HG03025 (cell line): ENCODE measurements around the gene NPIPA3.
"Not testable (repeated sequence)": the region's sequence is repeated elsewhere in the genome, so short reads cannot be mapped to it uniquely, and the experiment has no call there.

Source experiments
- ATAC-seq: cut with Tn5 transposase; IDR thresholded peaks from one replicate; pipeline ENCODE4 v1.9.1; 2021; ENCODE audit warnings: mild to moderate bottlenecking, moderate library complexity; ENCODE audit not compliant: unreplicated experiment, low FRiP score

NPIPA3 gene

DNA sequence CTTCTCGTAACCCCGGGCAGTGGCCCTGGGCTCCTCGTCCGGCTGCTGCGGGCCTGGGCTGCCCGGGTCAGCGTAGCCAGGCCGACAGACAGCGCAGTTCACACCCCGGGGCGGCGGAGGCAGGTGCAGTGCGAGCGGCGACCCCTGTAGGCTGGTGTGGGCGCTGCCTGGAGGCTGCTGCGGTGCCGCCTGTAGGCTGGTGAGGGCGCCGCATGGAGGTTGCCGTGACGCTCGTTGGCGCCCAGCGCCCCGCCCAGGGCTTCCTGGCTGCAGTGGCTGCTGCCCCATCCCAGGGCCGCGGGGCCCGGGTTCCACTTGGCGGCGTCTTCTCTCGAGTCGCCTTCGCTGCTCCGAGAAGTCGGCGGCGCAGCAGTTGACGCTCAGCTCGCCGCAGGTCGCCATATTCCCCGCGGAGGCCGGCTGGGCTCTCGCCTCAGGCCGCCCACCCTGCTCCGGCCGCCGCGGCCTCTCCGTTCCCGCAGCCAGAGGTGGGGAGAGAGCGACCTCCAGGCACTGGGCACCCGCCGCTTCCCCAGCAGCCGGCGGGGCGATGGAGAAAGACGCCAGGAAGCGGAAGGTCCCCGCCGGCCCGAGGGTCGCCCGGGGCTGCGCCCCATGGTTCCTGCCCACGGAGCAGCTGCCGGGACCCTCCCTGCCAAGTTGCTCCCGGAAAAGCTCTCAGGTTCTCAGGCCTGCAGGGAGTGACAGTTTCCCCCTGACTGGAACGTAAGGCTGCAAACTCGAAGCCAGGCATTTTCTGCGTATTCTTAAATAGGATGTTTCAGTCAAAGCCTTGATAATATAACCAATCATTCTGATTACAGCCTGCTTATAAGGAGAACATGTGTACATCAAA is at the start of gene NPIPA3:
NPIPA3 (plus strand) TSS at position 256 of the 856 bp plus-strand sequence. CDS start 5,533 bp downstream, outside the sequence.
- ATAC-seq, result peak; percentile 86

DNA sequence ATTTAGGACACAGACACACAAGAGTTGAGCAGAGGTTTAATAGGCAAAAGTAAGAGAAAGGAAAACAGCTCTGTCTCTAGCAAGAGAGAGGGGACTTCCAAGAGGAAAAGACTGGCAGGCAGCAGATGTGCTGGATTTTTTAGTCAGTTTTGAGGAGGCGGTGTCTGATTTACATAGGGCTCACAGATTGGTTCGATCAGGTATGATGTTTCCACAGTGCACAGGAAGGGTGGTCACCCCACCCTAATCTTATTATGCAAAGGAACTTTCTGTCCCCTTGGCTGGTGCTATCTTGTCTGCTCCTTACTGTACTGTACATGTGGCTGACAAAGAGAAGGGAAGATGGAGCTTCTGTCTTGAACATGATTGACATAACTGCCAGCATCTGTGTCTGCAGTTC is 45.1 kb upstream of the NPIPA3 start:
- peak; percentile 85 for ATAC-seq

DNA sequence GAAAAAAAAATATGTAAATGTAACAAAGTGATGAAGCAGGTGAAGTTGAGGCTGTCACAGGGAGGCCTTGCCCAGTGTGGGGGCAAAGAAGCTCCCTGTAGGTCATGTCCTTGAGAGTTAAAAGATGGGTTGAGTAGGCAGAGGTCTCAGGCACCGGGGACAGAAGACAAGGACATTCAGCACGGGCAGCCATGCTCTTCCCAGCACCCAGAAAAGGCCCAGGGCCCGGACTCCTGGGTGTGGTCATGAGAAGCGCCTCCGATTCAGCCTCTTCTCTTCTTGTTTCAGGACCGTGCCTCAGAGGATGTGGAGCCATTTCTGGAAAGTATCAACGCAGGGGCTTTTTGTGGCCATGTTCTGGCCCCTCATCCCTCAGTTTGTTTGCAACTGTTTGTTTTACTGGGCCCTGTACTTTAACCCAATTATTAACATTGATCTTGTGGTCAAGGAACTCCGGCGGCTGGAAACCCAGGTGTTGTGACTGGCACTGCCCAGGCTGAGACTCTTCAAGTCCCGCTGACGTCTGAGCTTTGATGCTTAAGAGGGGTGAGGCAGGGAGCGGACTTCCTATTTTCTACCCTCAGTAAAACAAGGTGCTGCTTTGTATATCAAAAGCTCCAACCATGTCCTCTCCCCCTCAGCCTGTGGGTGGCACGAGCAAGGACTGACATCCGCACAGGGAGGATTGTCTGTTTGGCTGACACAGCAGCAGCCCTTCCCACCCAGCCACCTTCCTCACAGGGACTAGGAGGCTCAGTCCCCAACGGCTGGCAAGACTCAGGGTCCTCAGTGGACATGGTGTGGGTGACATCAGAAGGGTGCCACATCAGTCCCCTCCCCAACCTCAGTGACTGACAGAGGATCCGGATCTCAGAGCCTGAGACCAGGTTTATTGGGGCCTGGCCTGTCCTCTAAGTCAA is 35.6 kb upstream of the NPIPA3 start:
- ATAC-seq, result no peak

DNA sequence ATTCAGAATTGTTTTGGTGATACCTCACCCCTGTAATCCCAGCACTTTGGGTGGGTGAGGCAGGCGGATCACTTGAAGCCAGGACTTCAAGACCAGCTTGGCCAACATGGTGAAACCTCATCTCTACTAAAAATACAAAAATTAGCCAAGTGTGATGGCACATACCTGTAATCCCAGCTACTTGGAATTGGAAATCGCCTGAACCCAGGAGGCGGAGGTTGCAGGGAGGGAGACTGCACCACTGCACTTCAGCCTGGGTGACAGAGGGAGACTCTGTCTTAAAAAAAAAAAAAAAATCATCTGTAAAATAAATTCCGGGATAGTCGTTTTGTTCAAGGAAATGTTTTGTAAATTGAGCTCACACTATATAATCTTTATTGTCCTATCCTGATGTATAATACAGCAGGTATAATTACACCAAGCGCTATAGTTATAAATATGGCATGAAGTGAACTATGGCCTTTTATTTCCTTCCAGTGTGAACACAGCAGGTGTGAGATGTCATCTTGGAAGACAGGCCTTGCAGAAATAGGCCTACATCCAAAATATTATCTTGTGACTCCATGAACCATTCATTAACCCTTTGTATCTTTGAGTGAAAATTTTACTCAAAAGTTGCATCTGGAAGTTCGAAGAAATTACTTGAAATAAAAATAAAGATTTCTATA is 34.5 kb upstream of the NPIPA3 start:
- ATAC-seq, result no peak

DNA sequence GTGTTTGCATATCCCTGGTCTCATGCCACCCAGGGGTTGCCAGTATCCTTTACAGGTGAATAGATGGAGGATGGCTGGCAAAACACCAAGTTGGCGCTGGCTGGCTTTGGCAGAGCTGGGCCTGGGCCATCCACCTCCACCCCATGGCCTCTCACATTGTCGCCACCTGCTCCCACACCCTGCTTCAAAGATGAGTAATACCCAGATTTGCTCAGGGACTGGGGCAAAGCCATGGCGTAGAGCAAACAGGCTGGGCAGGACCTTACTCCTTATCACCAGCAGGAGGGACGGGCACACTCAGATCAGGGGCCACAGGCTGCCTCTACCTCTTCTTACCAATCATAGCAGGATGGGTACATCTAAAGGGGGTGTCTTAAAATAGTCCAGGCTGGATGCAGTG is 33.4 kb upstream of the NPIPA3 start:
- ATAC-seq, result no peak

DNA sequence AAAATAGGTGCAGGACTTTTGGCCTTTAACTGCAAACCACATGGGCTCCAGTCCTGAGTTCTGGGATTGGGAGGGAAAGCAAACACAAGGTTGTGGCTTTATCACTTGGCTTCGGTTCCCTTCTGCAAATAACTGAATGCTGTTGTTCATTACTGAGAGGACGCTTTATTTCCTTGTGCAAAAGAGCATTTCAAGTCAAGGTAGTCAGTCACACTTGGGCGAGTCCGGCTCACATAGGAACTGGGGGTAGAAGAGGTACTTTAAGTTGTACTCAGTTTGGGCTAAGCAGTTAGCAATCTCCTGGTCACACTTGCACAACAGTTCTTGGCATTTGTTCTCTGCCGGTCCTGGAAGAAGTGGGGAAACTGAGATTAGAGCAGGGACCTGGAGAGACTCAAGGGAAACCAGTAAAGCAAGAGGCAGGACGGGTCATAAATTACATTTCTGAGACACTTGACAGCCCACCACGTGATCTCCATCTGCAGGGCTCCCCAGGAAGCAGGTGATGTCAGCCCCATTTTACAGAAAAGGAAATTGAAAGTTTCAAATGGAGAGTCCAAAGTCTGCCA is 30.7 kb upstream of the NPIPA3 start:
- peak; percentile 63 for ATAC-seq

DNA sequence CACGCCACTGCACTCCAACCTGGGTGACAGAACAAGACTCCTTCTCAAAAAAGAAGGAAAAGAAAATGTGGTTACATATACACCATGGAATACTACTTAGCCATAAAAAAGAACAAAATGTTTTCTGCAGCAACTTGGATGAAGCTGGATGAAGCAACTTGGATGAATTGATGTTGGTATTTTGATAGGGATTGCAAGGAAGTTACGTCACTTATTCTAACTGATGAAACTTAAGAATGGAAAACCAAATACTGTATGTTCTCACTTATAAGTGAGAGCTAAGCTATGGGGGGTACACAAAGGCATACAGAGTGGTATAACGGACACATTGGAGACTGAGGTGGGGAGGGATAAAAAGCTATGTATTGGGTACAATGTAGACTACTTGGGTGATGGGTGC is 26.6 kb upstream of the NPIPA3 start:
- ATAC-seq, result no peak

DNA sequence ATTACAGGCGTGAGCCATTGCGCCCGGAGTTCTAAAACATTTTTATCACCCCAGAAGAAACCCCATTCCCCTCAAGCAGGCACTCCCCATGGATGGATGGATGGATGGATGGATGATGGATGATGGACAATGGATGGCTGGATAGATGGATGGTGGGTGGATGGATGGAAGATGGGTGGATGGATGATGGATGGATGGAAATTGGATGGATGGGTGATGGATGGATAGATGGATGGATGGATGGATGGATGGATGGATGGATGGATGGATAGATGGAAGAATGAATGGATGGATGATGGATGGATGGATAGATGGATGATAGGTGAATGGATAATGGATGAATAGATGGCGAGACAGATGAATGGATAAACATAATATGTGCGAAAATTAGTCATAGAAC is 25.6 kb upstream of the NPIPA3 start:
- ATAC-seq, result no peak

DNA sequence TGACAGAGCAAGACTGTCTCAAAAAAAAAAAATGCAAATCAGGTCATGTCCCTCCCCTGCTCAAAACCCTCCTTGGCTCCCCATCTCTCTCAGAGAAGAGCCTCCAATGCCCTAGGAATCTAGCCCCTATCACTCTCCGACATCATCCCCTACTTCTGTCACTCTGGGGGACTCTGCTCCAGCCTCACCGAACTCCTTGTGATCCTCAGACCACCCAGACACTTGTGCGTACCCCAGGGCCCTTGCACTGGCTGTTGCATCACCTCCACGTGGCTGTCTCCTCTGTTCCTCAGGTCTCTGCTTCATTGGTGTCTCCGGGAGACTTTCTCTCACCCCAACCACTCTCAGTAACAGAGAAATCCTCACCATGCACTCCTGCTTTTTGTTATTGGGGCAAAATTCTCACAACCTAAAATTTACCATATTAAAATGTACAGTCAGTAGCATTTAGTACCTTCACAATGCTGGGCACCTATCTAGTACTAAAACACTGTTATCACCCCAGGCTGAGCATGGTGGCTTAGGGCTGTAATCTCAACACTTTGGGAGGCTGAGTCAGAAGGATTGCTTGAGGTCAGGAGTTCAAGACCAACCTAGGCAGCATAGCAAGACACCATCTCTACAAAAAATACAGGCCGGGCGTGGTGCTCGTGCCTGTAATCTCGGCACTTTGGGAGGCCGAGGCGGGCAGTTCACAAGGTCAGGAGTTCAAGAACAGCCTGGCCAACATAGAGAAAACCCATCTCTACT is 24.3 kb upstream of the NPIPA3 start:
- no peak for ATAC-seq

DNA sequence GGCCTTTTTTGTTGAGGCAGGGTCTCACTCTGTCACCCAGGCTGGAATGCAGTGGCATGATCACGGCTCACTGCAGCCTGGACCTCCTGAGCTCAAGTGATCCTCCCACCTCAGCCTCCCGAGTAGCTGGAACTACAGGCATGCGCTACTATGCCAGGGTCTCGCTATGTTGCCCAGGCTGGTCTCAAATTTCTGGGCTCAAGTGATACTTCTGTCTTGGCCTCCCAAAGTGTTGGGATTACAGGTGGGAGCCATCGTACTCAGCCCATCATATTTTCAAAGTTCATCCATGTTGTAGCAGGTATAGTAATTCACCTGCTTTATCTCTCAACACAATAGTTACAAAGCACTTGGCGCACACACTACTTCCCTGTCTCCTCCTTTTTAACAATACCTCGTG is 22.8 kb upstream of the NPIPA3 start:
- not testable (repeated sequence) for ATAC-seq

DNA sequence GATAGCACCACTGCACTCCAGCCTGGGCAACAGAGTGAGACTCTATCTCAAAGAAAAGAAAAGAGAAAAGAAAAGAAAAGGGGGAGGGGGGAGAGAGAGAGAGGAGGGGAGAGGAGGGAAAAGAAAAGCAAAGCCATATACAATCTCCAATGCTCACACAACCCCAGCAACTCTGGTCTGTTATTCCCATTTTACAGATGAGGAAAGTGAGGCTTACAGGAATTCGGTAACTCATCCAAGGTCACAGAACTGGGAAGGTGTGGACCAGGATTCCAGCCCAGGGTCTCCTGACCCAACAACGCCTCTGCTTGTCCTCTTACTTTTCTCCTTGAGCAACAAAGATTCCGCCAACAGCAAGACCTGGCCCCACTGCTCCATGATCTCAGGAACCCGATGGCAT is 22.1 kb upstream of the NPIPA3 start:
- ATAC-seq, result no peak

DNA sequence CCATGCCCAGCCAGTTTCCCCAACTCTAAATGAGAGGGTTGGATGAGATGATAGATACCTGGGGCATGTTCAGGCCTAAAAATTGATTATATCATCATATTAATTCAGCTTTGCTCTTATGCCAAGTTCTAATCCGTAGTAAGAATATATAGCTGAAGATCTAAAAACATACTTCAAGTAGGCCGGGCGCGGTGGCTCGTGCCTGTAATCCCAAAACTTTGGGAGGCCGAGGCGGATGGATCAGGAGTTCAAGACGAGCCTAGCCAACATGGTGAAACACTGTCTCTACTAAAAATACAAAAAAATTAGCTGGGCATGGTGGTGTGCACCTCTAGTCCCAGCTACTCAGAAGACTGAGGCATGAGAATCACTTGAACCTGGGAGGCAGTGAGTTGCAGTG is 21.1 kb upstream of the NPIPA3 start:
- ATAC-seq, result no peak

DNA sequence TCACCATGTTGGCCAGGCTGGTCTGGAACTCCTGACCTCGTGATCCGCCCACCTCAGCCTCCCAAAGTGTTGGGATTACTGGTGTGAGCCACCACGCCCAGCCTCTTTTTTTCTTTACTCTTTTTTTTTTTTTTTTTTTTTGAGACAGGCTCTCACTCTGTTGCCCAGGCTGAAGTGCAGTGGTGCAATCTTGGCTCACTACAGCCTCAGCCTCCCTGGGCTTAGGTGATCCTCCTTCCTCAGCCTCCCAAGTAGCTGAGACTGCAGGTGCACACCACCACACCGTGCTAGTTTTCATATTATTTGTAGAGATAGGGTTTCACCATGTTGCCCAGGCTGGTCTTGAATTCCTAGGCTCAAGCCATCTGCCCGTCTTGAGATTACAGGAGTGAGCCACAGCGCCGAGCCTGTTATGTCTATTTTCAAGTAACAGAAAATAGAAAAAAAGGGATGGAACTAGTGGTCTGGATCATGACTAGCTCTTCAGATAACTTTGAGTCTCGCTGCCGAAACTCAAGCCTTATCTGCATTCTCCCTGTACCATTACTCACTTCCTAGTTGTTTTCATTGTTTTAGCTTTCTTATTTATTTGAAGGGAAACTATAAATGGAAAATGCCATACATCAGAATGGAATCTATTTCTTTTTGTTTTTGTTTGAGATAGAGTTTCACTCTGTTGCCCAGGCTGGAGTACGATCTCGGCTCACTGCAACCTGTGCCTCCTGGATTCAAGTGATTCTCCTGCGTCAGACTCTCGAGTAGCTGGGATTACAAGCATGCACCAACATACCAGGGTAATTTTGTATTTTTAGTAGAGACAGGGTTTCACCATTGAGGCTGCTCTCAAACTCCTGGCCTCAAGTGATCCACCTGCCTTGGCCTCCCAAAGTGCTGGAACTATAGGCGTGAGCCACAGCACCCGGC is 17.1 kb upstream of the NPIPA3 start:
- not testable (repeated sequence) for ATAC-seq

DNA sequence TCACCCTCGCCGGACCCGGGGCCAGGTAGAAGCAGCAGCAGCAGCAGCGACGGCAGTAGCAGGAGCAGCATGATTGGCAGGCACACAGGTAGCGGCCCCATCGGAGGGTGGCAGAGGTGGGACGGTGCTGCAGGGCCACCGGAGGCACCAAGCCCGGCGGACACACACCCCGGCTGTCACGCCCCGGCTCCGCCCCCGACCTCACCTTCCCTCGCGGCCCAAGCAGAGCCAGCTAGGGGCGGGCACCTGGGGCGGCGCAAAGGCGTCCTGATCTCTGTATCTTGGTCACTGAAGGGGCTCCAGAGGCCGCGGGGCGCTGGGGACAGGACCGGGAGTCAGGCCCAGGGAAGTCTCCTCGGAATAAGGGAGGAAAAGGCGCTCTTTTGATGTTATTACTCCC is 9.1 kb upstream of the NPIPA3 start, which contains the start of gene PLA2G10:
PLA2G10 (minus strand) TSS at position 180 of the 400 bp plus-strand sequence; CDS start at position 101, 79 bp downstream.
- not testable (repeated sequence) for ATAC-seq

DNA sequence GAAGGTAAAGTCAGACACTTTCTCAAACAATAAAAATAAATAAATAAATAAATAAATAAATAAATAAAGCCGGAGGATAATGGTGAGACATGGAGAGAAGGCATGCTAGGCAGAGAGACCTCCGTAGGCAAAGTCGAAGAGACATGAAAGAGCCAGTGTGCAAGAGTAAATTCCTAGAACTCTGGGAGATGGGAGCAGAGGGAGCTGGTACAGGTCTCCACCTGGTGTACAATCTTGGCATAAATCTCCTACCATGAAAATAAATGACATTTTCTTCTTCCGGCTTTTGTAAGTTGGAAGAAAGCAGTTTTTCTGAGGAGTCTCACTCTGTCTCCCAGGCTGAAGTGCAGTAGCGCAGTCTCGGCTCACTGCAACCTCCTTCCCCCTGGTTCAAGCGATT is 1.4 kb upstream of the NPIPA3 start:
- not testable (repeated sequence) for ATAC-seq

DNA sequence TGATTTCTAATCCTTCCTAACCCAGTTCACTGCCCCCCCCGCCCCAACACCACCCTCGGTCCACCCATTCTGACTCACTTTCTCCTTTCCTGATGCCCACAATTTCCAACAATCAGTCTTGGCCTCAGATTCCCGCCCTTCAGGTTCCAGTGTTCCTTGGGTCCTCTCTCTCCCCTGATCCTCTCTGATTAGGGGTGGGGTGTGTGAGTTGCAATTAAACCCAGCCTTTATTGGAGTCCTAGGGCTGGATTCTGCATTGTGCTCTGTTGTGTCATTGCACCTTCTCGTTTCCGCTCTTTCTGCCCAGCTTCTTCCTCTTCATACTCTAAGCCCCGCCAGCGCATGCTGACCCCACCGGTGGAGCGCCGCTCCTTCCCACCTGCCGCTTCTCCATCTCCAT is 539 bp upstream of the NPIPA3 start:
- ATAC-seq, result not testable (repeated sequence)

DNA sequence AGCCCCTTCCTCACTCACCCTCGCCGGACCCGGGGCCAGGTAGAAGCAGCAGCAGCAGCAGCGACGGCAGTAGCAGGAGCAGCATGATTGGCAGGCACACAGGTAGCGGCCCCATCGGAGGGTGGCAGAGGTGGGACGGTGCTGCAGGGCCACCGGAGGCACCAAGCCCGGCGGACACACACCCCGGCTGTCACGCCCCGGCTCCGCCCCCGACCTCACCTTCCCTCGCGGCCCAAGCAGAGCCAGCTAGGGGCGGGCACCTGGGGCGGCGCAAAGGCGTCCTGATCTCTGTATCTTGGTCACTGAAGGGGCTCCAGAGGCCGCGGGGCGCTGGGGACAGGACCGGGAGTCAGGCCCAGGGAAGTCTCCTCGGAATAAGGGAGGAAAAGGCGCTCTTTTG is 30.0 kb downstream of the NPIPA3 start:
- not testable (repeated sequence) for ATAC-seq

DNA sequence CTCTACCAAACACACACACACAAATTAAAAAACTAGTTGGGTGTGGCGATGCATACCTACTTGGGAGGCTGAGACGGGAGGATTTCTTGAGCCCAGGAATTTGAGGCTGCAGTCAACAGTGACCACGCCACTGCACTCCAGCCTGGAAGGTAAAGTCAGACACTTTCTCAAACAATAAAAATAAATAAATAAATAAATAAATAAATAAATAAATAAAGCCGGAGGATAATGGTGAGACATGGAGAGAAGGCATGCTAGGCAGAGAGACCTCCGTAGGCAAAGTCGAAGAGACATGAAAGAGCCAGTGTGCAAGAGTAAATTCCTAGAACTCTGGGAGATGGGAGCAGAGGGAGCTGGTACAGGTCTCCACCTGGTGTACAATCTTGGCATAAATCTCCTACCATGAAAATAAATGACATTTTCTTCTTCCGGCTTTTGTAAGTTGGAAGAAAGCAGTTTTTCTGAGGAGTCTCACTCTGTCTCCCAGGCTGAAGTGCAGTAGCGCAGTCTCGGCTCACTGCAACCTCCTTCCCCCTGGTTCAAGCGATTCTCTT is 37.7 kb downstream of the NPIPA3 start:
- ATAC-seq, result not testable (repeated sequence)
